HG03457 (cell line): Measurements from ENCODE around the gene DEFB112.

Source experiments
- ATAC-seq: cut with Tn5 transposase; IDR thresholded peaks from one replicate; pipeline ENCODE4 v1.9.1; 2021; ENCODE audit warnings: moderate number of reproducible peaks; ENCODE audit not compliant: unreplicated experiment

The DEFB112 gene

GRCh38 chr6:50003139-50003538, 46.6 kb downstream of the DEFB112 start:
- ATAC-seq = no peak

GRCh38 chr6:49995278-49995677, 54.5 kb downstream of the DEFB112 start:
- ATAC-seq = no peak
